Naive thymus-derived CD4-positive, alpha-beta T cell (primary cell): ENCODE results near the gene DENND1A. TPM values are rescaled to one million over a fixed set of nuclear protein-coding genes. Genes with fewer than 3 reads are reported as not detected.
"Not testable (repeated sequence)": the region's sequence is repeated elsewhere in the genome, so short reads cannot be mapped to it uniquely, and the experiment has no call there.

Experiments
- ATAC-seq: fragments of 150-1000 bp; cut with Tn5 transposase; 2 replicates; pipeline ENCODE4 v1.10.0; 2021; ENCODE audit warnings: mild to moderate bottlenecking, moderate library complexity
- CTCF ChIA-PET: fragments of 350-600 bp; sonication (Branson Sonifier 250); formaldehyde crosslinking; loops from one replicate; lab custom pipeline; 2021; ENCODE audit warnings: antibody characterized with exemption; lab: Charles Lee
- POLR2A ChIA-PET: fragments of 350-600 bp; sonication (Branson Sonifier 250); formaldehyde crosslinking; loops from one replicate; lab custom pipeline; 2021; ENCODE audit warnings: antibody characterized with exemption, inconsistent platforms; lab: Charles Lee
- DNase-seq, 9 donors: peaks; one replicate each; pipeline versions ENCODE4 v3.0.0 to v3.0.0-alpha.2; 2020 to 2022; ENCODE audit warnings: mixed read lengths in 1 of 9
- H3K27ac ChIP-seq: one replicate; pipeline ENCODE4 v1.7.0; 2013; ENCODE audit warnings: mild to moderate bottlenecking, low read depth, low read length, moderate library complexity
- H3K27me3 ChIP-seq, 2 donors: one replicate each; pipeline ENCODE4 v1.7.0; 2013; ENCODE audit warnings: low read length in 2 of 2, mild to moderate bottlenecking in 2 of 2, moderate library complexity in 2 of 2; ENCODE audit not compliant: control insufficient read depth in 2 of 2, insufficient read depth in 2 of 2
- H3K36me3 ChIP-seq, 3 experiments: 1 replicate in 2 of 3; 2 replicates in 1 of 3; pipeline ENCODE4 v1.7.0; 2013; ENCODE audit warnings: low read length in 3 of 3, mild to moderate bottlenecking in 3 of 3, moderate library complexity in 1 of 3; ENCODE audit not compliant: insufficient read depth in 3 of 3, control insufficient read depth in 2 of 3
- H3K4me1 ChIP-seq, 2 donors: one replicate each; pipeline ENCODE4 v1.7.0; 2013; ENCODE audit warnings: low read length in 2 of 2, mild to moderate bottlenecking in 2 of 2, moderate library complexity in 1 of 2; ENCODE audit not compliant: control insufficient read depth in 2 of 2, insufficient read depth in 2 of 2
- H3K4me3 ChIP-seq: 2 replicates; pipeline ENCODE4 v1.7.0; 2013; ENCODE audit warnings: mild to moderate bottlenecking, low read length
- H3K9me3 ChIP-seq, 3 experiments: 1 replicate in 2 of 3; 2 replicates in 1 of 3; pipeline ENCODE4 v1.7.0; 2013; ENCODE audit warnings: low read length in 3 of 3; ENCODE audit not compliant: control insufficient read depth in 2 of 3
- H3K27ac Mint-ChIP-seq, 9 donors: one replicate each; pipeline ENCODE4 v1.8.0; 2020 to 2022; ENCODE audit warnings: mixed read lengths in 9 of 9, mild to moderate bottlenecking in 8 of 9, moderate library complexity in 5 of 9, inconsistent platforms in 2 of 9
- H3K27me3 Mint-ChIP-seq, 5 donors: one replicate each; pipeline ENCODE4 v1.8.0; 2021 to 2022; ENCODE audit warnings: mixed read lengths in 5 of 5, mild to moderate bottlenecking in 1 of 5
- H3K36me3 Mint-ChIP-seq, 5 donors: one replicate each; pipeline ENCODE4 v1.8.0; 2020 to 2022; ENCODE audit warnings: mixed read lengths in 5 of 5, mild to moderate bottlenecking in 3 of 5, inconsistent platforms in 1 of 5
- H3K4me1 Mint-ChIP-seq, 7 donors: one replicate each; pipeline ENCODE4 v1.8.0; 2020 to 2022; ENCODE audit warnings: mixed read lengths in 7 of 7, mild to moderate bottlenecking in 3 of 7, inconsistent platforms in 1 of 7
- H3K4me3 Mint-ChIP-seq, 10 donors: one replicate each; pipeline ENCODE4 v1.8.0; 2020 to 2022; ENCODE audit warnings: mild to moderate bottlenecking in 10 of 10, mixed read lengths in 10 of 10, moderate library complexity in 6 of 10, inconsistent platforms in 2 of 10
- H3K9me3 Mint-ChIP-seq, 11 donors: one replicate each; pipeline ENCODE4 v1.8.0; 2020 to 2022; ENCODE audit warnings: mixed read lengths in 11 of 11, mild to moderate bottlenecking in 4 of 11, inconsistent platforms in 1 of 11, moderate library complexity in 1 of 11
- intact Hi-C, 2 donors: fragments of 100-400 bp; cut with micrococcal nuclease; formaldehyde crosslinking; loops; one replicate each; pipeline ENCODE4 v1.15.1; 2023
- polyA plus RNA-seq, 2 donors: library from polyadenylated mRNA; unstranded; fragments of 300-500 nt; fragmentation: Illumina TruSeq; gene quantifications; one replicate each; pipeline ENCODE4 v1.2.3, GENCODE V29; 2021
- total RNA-seq, 6 experiments: library from RNA in 5 of 6; stranded (reverse) in 5 of 6; gene quantifications; 1 replicate in 5 of 6; 2 replicates in 1 of 6; pipeline ENCODE4 v1.2.3 and lab custom pipeline; 2021 to 2026

DENND1A gene
- total and polyA plus RNA-seq, 7 experiments from 2014 or later: 4.6 to 41.1 (median 16.5) TPM

DNA sequence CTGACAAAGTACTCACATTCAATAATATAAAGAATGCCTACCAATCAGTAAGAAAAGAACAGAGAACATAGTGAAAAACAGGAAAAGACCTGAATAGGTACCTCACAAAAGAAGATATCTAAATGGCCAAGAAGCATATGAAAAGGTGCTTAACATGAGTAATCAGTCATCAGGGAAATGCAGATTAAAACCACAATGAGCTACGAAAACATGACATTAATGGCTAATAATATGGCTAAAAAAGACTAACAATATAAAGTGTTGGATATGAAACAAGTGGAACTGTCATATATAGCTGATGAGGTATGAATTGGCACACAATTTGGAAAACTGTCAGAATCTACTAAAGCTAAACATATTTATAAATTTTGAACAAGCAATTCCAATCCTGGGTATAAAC, 18.9 kb downstream of the DENND1A start:
- ATAC-seq: no peak
- DNase-seq: no peak
- no peaks in the 10 kb centered on the region for H3K4me1 ChIP-seq
- H3K4me1 Mint-ChIP-seq: peaks cover 0 to 12% (median 5%) of the 10 kb centered on the region in 7 donors
- H3K4me3 Mint-ChIP-seq: no peak overlapping the region
- H3K27ac Mint-ChIP-seq: no peak overlapping the region
- H3K36me3 Mint-ChIP-seq: peaks cover 0 to 26% (median 17%) of the 10 kb centered on the region in 5 donors
- H3K36me3 ChIP-seq: no peaks in the 10 kb centered on the region
- H3K27me3 ChIP-seq: no peaks in the 10 kb centered on the region
- H3K4me3 ChIP-seq: no peak overlapping the region
- H3K27ac ChIP-seq: no peak overlapping the region
- no peaks in the 10 kb centered on the region for H3K9me3 ChIP-seq
- ChIA-PET POLR2A (no interaction called here), CTCF (no interaction called here)
- intact Hi-C loops: no loop called here
- H3K9me3 Mint-ChIP-seq: peaks cover 0 to 7% (median 0%) of the 10 kb centered on the region in 11 donors
- H3K27me3 Mint-ChIP-seq: no peaks in the 10 kb centered on the region

GRCh38 chr9:123909192-123909591, 20.7 kb downstream of the DENND1A start:
- CTCF ChIA-PET, H3K9me3 ChIP-seq, H3K27ac ChIP-seq, intact Hi-C loops, POLR2A ChIA-PET, H3K36me3 ChIP-seq, H3K4me1 ChIP-seq, H3K27me3 ChIP-seq, H3K27me3 Mint-ChIP-seq, H3K27ac Mint-ChIP-seq, H3K4me1 Mint-ChIP-seq, DNase-seq, ATAC-seq, H3K9me3 Mint-ChIP-seq, H3K4me3 Mint-ChIP-seq, H3K4me3 ChIP-seq: not testable (repeated sequence)
- H3K36me3 Mint-ChIP-seq: peaks cover 0 to 21% (median 17%) of the 10 kb centered on the region in 5 donors

- H3K27ac Mint-ChIP-seq, H3K36me3 ChIP-seq, H3K27me3 ChIP-seq, ATAC-seq, H3K4me1 ChIP-seq, POLR2A ChIA-PET, H3K4me3 ChIP-seq, intact Hi-C loops, DNase-seq, H3K27me3 Mint-ChIP-seq, CTCF ChIA-PET, H3K9me3 ChIP-seq, H3K27ac ChIP-seq: not testable (repeated sequence)
- Mint-ChIP-seq H3K4me3 (peak overlapping the region in 1 of 10 donors; percentile 28), H3K9me3 (peaks cover 0 to 20% (median 7%) of the 10 kb centered on the region in 11 donors), H3K36me3 (peaks cover 9 to 29% (median 24%) of the 10 kb centered on the region in 5 donors), H3K4me1 (peaks cover 0 to 16% (median 11%) of the 10 kb centered on the region in 7 donors)
Measured at GRCh38 chr9:123903550-123903949, 26.4 kb downstream of the DENND1A start.

- CTCF ChIA-PET: no interaction called here
- Mint-ChIP-seq H3K9me3 (no peaks in the 10 kb centered on the region), H3K36me3 (peaks cover 0 to 30% (median 3%) of the 10 kb centered on the region in 5 donors), H3K4me1 (peaks cover 0 to 30% (median 14%) of the 10 kb centered on the region in 7 donors), H3K4me3 (no peak overlapping the region), H3K27me3 (no peaks in the 10 kb centered on the region), H3K27ac (no peak overlapping the region)
- no peaks in the 10 kb centered on the region for H3K9me3 ChIP-seq
- POLR2A ChIA-PET: interaction anchor here (1.1 kb wide), 1 partner anchor 46 kb away, joined by 5 read pairs; no protein-coding TSS in a partner anchor
- no peaks in the 10 kb centered on the region for H3K4me1 ChIP-seq
- no peaks in the 10 kb centered on the region for H3K36me3 ChIP-seq
- no peak overlapping the region for H3K27ac ChIP-seq
- no peak for DNase-seq
- H3K27me3 ChIP-seq: no peaks in the 10 kb centered on the region
- intact Hi-C loops: no loop called here
- H3K4me3 ChIP-seq: no peak overlapping the region
- ATAC-seq: no peak
Measured at GRCh38 chr9:123894822-123895221, 35.1 kb downstream of the DENND1A start.

DNA sequence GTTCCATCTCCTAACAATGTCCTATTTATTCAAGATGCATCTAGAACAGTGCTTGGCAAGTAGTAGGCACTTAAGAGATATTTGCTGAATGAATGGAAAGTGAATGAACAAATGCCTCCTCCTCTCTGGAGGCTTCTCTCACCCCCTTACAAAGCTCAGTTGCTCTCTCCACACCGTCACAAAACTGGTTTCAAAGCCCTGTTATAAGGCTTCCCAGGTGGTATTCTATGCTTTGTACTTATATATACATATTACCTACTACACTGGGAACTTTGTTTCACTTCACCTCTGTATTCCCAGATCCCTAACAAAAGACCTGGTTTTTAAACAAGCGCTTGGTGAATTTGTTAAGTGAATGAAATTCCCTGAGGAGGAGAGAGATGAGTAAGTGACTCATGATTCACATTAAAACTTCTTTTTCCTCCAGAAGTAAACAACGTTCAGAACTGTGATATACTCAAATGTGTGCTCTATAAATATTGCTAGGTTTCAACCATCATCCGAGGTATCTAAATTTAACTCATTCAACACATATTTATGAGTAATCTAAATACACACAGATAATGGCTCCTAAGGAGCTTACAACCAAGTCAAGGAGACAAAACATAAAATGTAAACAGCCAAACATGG, 36.0 kb downstream of the DENND1A start:
- CTCF ChIA-PET: no interaction called here
- H3K27ac Mint-ChIP-seq: no peak overlapping the region
- Histone ChIP-seq H3K36me3 (no peaks in the 10 kb centered on the region), H3K9me3 (no peaks in the 10 kb centered on the region), H3K4me3 (no peak overlapping the region), H3K4me1 (no peaks in the 10 kb centered on the region), H3K27me3 (no peaks in the 10 kb centered on the region), H3K27ac (no peak overlapping the region)
- ATAC-seq: no peak
- H3K36me3 Mint-ChIP-seq: peaks cover 0 to 33% (median 8%) of the 10 kb centered on the region in 5 donors
- POLR2A ChIA-PET: interaction anchor here (1.1 kb wide), 1 partner anchor 45 kb away, joined by 5 read pairs; no protein-coding TSS in a partner anchor
- no peaks in the 10 kb centered on the region for H3K9me3 Mint-ChIP-seq
- no peak overlapping the region for H3K4me3 Mint-ChIP-seq
- no peak for DNase-seq
- peaks cover 0 to 28% (median 13%) of the 10 kb centered on the region in 7 donors for H3K4me1 Mint-ChIP-seq
- no peaks in the 10 kb centered on the region for H3K27me3 Mint-ChIP-seq
- intact Hi-C loops: no loop called here

GRCh38 chr9:123893115-123893514, 36.8 kb downstream of the DENND1A start:
- H3K27me3 ChIP-seq: no peaks in the 10 kb centered on the region
- ChIA-PET POLR2A (interaction anchor here (0.7 kb wide), 1 partner anchor 23 kb away, joined by 5 read pairs; no protein-coding TSS in a partner anchor), CTCF (no interaction called here)
- peaks cover 0 to 38% (median 14%) of the 10 kb centered on the region in 5 donors for H3K36me3 Mint-ChIP-seq
- peaks cover 0 to 20% (median 10%) of the 10 kb centered on the region in 7 donors for H3K4me1 Mint-ChIP-seq
- ATAC-seq (no peak), DNase-seq (no peak)
- H3K36me3 ChIP-seq: no peaks in the 10 kb centered on the region
- no peak overlapping the region for H3K27ac Mint-ChIP-seq
- intact Hi-C loops: no loop called here
- H3K4me3 Mint-ChIP-seq: no peak overlapping the region
- no peaks in the 10 kb centered on the region for H3K27me3 Mint-ChIP-seq
- H3K9me3 Mint-ChIP-seq: peaks cover 0 to 1% (median 0%) of the 10 kb centered on the region in 11 donors
- H3K27ac ChIP-seq: no peak overlapping the region
- no peaks in the 10 kb centered on the region for H3K4me1 ChIP-seq
- H3K9me3 ChIP-seq: no peaks in the 10 kb centered on the region
- no peak overlapping the region for H3K4me3 ChIP-seq

GRCh38 chr9:123887837-123888236, 42.1 kb downstream of the DENND1A start:
- Mint-ChIP-seq H3K27me3 (no peaks in the 10 kb centered on the region), H3K27ac (no peak overlapping the region), H3K9me3 (peaks cover 0 to 3% (median 0%) of the 10 kb centered on the region in 11 donors), H3K36me3 (peaks cover 2 to 40% (median 22%) of the 10 kb centered on the region in 5 donors), H3K4me3 (no peak overlapping the region), H3K4me1 (peaks cover 2 to 25% (median 14%) of the 10 kb centered on the region in 7 donors)
- no peaks in the 10 kb centered on the region for H3K9me3 ChIP-seq
- H3K36me3 ChIP-seq: no peaks in the 10 kb centered on the region
- H3K4me1 ChIP-seq: no peaks in the 10 kb centered on the region
- no peaks in the 10 kb centered on the region for H3K27me3 ChIP-seq
- no peak overlapping the region for H3K27ac ChIP-seq
- H3K4me3 ChIP-seq: no peak overlapping the region
- ChIA-PET POLR2A (no interaction called here), CTCF (no interaction called here)
- intact Hi-C loops: no loop called here
- ATAC-seq (no peak), DNase-seq (no peak)
